HUDEP-2 (cell line): ENCODE data around the gene KIF6.

Source experiments
- DNase-seq, 76 experiments: peaks; one replicate each; lab custom pipeline; 2025; ENCODE audit not compliant: unreplicated experiment in 76 of 76; lab: John Stamatoyannopoulos, UW

KIF6 gene

GRCh38 chr6:39335780-39336545, 389.2 kb downstream of the KIF6 start:
- no peak for DNase-seq

GRCh38 chr6:39333644-39334438, 391.4 kb downstream of the KIF6 start:
- DNase-seq = no peak

DNA sequence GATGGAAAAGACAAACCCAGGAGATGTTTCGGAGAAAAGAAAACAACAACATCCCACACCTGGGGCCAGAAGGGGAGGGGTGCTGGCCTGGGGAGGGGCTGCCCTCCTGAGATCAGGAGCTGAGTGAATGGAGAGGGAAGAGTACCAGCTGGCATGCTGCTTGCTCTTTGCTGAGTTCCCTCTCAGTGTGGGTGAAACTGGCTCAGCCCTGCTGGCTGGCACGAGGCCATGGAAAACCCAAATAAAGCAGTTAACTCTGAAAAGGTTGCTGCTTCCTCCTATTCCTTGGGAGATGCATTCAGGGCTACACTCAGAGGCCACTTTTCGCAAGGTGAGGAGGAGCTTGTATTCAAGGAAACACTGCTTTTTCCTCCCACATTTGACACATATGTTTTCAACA, 394.7 kb downstream of the KIF6 start:
- DNase-seq = no peak

DNA sequence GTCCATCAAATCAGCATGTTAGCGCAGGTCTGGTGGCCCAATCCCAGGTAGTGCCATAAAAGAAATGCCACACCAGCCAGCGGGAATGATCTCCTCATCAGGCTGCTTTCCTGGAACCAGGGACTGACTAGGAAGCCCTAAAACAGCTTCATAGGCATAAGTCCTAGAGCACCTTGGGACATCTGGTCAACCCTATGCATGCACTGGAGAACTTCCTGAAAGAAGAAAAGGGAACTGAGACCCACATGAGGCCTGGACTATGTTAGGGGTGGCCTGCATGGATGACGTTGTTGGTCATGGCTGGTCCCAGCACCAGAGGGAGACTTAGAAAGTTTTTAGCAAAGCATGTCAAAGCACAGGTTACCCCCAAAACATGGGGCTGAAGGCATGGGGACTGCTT, 395.2 kb downstream of the KIF6 start:
- no peak for DNase-seq

DNA sequence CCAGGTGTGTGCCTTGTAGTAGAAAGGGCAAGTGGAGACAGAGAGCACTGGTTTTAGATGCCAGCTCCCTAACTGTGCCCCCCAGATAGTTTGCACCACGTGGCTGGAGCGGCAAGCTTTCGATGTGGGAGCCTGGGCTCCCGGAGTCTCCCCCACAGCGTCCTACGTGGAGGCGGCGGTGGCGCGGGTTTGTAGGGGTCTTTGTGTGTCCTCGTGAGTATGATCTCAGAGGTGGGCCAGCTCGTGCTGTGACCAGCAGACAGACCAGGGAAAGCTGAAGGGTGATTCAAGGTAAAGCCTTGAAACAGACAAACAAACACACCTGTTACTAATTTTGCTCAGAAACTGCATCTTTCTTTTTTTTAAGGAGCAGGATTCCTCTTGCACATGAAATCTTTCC, 397.1 kb downstream of the KIF6 start:
- no peak for DNase-seq

DNA sequence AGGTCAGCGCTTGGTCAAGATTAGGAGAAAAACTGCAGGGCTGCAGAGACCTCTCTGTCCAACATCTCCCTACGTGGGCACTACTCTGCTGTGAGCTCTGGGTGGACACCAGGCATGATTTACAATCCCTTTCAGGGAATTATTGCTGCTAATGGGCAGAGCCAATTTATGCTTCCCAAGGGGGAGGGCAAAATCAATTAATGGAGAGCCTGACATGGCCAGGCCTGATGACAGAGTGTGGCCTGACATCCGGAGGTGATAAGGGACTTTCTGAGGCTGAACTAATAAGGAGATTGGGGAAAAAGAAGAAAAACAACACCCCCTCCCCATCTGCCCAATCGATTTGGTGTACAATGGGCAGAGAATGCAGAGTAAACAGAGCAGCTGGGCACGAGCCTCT, 397.7 kb downstream of the KIF6 start:
- DNase-seq = no peak

GRCh38 chr6:39322306-39322850, 402.8 kb downstream of the KIF6 start, which contains the start of gene KCNK16:
Gene KCNK16, minus strand, starts transcription at chr6:39322702. Its CDS starts 162 bp downstream, at chr6:39322540.
- no peak for DNase-seq

DNA sequence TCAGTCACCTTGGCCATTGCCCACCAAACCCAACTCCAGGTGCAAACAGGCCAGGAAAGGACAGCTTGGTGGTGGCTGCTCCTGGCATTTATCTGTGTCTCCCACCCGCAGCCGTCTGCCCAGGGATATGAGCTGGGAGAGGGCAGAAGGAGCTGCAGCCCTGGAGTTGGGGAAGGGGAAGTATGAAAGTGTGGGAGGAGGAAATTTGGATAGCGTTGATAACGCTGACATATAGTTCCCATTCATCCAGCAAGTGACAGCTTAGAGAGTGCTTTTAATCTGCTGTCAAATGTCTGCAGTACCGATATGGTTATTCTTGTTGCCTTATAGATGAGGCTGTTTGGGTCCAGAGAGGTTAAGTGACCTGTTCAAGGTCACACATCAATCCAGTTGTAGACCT, 403.4 kb downstream of the KIF6 start:
- no peak for DNase-seq

- DNase-seq = no peak
Measured at GRCh38 chr6:39320363-39320984, 404.7 kb downstream of the KIF6 start.

DNA sequence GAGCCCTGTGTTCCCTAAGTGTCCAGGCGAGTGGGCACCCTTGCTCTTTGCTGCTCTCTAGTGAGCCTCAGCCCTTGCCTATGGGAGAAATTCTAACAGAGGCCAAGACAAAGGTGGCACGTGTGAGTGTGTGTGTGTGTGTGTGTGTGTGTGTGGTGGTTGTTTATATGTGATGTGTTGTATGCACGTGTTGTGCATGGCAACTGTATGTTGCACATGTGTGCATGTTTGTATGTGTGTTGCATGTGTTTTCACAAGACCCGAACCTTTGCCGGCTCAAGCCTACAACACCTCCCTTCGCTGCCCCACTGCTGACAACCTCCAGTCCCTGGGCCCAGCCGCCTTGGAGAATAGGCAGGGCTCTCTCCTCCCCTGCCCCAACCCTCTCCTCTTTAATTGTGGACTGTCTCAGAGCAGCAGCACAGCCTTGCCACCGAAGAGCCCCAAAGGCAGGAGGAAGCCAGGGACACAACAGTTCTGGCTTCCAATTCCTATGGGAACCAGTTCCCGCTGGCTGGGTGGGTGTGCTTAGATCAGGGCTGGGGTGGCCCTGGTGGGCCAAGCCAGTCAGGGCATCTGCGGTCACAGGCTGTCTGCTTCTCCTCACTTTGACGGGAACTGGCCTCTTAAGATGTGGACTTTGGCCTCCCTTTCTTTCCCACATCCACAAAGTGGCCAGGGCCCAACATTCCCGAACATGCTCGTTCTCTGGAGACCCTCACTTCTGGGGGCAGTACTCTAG, 405.4 kb downstream of the KIF6 start:
- no peak for DNase-seq

GRCh38 chr6:39317256-39317655, 408.0 kb downstream of the KIF6 start:
- no peak for DNase-seq

GRCh38 chr6:39314273-39314795, 410.9 kb downstream of the KIF6 start, which contains the start of gene KCNK17:
Gene KCNK17, minus strand, starts transcription at chr6:39314419. Its CDS starts 99 bp downstream, at chr6:39314320.
- no peak for DNase-seq

DNA sequence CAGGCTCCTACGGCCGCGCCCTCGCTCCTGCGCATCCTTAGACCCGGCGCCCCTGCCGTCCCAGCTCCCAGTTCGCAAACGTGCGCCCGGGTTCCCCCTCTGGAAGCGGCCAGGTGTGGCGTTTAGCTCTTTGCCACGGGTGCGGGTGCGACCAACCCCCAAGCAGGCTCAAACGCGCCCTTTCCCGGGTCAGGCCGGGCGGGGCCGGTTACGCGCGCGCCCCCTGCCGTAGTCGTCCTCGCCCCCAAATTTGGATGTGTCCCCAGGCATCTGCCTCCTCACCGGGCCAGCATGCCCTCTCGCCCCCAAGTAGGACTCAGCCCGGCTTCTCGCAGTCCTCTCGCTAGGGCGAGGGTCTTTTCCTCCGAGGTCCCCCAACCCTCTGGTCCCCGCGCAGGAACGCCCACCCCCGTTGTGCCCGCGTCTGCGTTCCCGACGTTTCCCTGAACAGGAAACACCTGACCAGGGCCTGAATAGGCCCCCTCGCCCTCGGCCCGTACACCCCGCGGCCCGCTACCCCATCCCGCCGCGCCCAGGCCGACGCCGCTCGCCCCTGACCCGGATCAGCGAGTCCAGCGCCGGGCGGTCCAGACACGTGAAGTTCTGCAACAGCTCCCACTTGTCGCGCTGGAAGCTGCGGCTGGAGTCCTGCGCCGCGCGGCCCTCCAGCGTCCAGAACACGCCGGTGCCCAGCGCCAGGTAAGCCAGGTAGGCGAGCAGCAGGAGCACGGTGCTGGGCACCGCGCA, 411.5 kb downstream of the KIF6 start:
- DNase-seq = no peak

DNA sequence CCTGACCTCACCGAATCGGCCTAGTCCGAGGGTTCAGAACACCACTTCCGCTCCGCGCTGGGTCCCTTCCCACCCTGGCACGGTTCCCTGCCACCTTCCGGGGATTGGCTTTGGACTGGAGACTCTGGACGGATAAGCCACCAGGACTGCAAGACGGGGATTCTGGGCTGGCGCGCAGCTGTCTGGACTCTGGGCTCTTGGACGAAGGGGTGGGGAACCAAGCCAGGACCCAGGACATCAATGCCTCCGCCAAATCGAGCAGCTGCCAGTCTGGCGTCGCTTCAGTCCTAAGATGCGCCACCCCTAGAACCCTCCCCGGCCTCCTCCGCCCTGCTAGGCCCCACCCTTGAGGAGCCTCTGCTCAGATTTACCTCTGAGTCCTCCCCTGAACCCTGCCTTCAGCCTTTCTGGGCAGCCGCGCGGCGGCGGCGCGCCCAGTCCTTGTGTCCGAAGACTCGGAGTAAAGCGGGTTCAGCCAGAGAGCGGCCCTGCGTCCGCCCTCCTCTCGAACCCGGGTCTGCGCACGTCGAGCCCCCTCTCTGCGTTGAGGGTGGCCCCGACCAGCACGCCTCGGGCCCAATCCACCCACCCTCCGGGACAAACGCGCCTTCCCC, 412.2 kb downstream of the KIF6 start:
- DNase-seq = no peak

GRCh38 chr6:39310542-39310941, 414.7 kb downstream of the KIF6 start:
- DNase-seq = no peak

DNA sequence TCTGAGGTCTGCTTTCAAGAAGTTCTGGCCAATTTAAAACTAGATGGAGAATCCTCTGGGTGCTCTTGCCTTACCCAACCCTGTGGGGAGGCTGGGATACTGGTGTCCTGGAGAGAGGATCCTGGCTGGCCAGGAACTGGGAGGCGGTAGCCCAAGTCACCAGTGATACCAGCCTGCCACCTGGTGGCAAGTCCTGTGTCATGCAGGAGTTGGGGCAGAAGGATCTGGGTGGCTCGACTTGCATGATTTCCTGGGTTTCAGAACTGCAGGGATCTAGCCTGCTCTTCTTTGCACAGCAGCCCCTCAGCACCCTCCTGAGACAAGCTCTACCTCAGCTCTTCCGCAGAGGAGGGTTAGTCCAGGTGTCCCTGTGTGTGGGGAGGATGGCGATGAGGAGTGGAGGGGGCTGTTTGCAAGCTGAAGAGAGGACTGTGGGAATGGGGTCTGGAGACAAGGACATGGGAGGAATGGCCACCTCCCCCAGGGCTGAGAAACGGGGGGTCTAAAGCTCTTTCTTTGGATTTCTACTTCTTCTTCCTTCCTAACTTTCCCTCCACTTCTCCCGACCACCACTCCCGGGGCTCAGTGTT, 415.2 kb downstream of the KIF6 start:
- peak in 64 of 76 experiments; percentile 6 to 79 (median 48) for DNase-seq

DNA sequence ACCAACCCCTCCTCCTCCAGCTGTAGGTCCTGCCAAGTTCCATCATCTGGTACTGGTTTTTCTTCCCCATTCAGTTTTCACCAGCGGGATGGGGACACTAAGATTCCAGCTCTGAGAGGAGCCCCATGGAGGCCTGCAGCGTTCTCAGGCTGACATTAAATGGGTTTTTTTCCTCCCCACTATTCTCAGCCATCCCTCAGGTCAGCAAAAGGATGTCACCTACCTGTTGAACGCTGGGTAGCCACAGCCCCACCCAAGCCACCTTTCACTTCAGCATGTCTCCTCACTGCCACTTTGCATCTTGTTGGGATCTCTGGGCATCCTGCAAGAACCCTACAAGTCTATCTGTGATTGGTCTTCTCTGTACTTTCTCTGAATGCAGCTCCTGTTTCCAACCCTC, 417.7 kb downstream of the KIF6 start:
- DNase-seq = no peak

DNA sequence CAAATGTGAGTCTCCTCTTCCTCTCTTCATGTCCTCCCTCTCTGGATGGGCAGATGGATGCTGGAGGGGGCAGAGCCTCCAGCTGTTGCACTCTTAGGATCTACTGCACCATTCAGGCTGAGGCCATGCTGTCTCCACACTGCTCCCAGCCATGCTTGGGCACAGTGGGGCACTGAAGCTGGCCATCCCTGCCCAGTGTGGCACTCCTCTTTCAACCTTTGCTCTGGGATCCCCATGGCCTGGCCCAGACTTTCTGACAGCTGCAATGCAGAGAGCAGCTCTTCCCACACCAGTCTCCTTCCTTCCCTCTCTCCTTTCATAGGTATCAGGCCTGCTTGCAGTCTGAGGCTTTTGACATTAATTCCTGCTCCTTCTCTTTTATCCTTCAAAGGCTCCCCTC, 420.3 kb downstream of the KIF6 start:
- no peak for DNase-seq
